ENCODE data around the gene GPR15.

Gene GPR15

DNA sequence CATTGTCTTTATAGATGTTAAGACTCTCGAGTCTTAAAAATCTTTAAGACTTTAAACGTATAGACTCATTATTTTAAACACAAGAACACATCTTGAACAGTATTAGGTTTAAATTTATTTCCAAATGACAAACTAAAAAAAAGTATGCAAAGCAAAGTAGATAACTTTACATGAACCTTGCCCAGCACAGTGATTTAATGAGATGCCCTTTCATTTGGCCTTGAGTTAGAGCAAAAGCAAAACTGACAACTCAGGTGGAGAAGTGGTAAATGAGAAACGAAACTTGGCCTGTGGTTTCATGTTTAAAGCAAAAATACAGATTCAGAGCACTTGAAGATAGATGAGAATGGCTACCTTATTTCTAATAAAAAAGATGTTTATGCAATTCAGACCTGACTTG is 8.6 kb downstream of the GPR15 start:
- Histone ChIP-seq H3K4me3 (replicated peaks; ENCODE audit: low read depth, low read length) (no peak overlapping the region), H3K36me3 (ENCODE audit: control insufficient read depth, insufficient read depth, low read length) (no peaks in the 10 kb centered on the region), H3K27me3 (replicated peaks; ENCODE audit: control insufficient read depth, insufficient read depth, low read length) (no peaks in the 10 kb centered on the region)
- TF ChIP-seq, protein P1, sequence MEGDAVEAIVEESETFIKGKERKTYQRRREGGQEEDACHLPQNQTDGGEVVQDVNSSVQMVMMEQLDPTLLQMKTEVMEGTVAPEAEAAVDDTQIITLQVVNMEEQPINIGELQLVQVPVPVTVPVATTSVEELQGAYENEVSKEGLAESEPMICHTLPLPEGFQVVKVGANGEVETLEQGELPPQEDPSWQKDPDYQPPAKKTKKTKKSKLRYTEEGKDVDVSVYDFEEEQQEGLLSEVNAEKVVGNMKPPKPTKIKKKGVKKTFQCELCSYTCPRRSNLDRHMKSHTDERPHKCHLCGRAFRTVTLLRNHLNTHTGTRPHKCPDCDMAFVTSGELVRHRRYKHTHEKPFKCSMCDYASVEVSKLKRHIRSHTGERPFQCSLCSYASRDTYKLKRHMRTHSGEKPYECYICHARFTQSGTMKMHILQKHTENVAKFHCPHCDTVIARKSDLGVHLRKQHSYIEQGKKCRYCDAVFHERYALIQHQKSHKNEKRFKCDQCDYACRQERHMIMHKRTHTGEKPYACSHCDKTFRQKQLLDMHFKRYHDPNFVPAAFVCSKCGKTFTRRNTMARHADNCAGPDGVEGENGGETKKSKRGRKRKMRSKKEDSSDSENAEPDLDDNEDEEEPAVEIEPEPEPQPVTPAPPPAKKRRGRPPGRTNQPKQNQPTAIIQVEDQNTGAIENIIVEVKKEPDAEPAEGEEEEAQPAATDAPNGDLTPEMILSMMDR (IDR thresholded peaks at IDR 0.05; ENCODE audit: insufficient read depth, low read length, poor library complexity, severe bottlenecking) = no peak
- peak; percentile 68 for DNase-seq (ENCODE audit: extremely low read depth, insufficient read length)

GRCh38 chr3:98541695-98542094 is 9.9 kb downstream of the GPR15 start:
- no peak for DNase-seq (ENCODE audit: extremely low read depth, insufficient read length)
- TF ChIP-seq, protein P1 (IDR thresholded peaks at IDR 0.05; ENCODE audit: insufficient read depth, low read length, poor library complexity, severe bottlenecking) = no peak
- Histone ChIP-seq H3K27me3 (replicated peaks; ENCODE audit: control insufficient read depth, insufficient read depth, low read length) (no peaks in the 10 kb centered on the region), H3K4me3 (replicated peaks; ENCODE audit: low read depth, low read length) (no peak overlapping the region), H3K36me3 (ENCODE audit: control insufficient read depth, insufficient read depth, low read length) (no peaks in the 10 kb centered on the region)

GRCh38 chr3:98542623-98543022 is 10.8 kb downstream of the GPR15 start:
- Histone ChIP-seq H3K27me3 (replicated peaks; ENCODE audit: control insufficient read depth, insufficient read depth, low read length) (no peaks in the 10 kb centered on the region), H3K36me3 (ENCODE audit: control insufficient read depth, insufficient read depth, low read length) (no peaks in the 10 kb centered on the region; the same call in 1 of the 2 replicates), H3K4me3 (replicated peaks; ENCODE audit: low read depth, low read length) (no peak overlapping the region)
- DNase-seq (ENCODE audit: extremely low read depth, insufficient read length) = no peak
- TF ChIP-seq, protein P1 (IDR thresholded peaks at IDR 0.05; ENCODE audit: insufficient read depth, low read length, poor library complexity, severe bottlenecking) = no peak

DNA sequence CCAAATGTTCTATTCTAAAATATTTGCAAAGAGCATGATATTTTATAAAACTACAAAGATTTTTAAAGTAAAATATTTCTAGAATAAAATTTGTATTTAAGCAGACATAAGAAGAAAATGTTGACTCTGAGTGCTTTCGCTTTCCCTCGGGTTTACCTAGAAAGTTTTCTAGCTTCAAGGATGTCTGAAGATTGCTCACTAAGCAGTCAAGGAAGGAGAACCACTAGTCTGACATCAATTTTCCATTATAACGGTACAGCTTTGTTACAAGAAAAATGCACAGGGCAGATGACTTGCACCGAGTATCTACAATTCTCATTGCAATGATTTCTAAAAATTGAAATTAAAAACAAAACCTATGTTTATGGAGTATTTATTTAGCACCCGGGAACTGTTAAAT is 14.2 kb downstream of the GPR15 start:
- no peaks in the 10 kb centered on the region; the same call in none of the 2 replicates for H3K36me3 ChIP-seq (ENCODE audit: control insufficient read depth, insufficient read depth, low read length)
- TF ChIP-seq, protein P1 (IDR thresholded peaks at IDR 0.05; ENCODE audit: insufficient read depth, low read length, poor library complexity, severe bottlenecking) = no peak
- peak overlapping the region; percentile 5 for H3K4me3 ChIP-seq (replicated peaks; ENCODE audit: low read depth, low read length)
- DNase-seq (ENCODE audit: extremely low read depth, insufficient read length) = no peak
- H3K27me3 ChIP-seq (replicated peaks; ENCODE audit: control insufficient read depth, insufficient read depth, low read length) = no peaks in the 10 kb centered on the region

- Histone ChIP-seq H3K27me3 (replicated peaks; ENCODE audit: control insufficient read depth, insufficient read depth, low read length) (no peaks in the 10 kb centered on the region), H3K4me3 (replicated peaks; ENCODE audit: low read depth, low read length) (no peak overlapping the region), H3K36me3 (ENCODE audit: control insufficient read depth, insufficient read depth, low read length) (no peaks in the 10 kb centered on the region; the same call in none of the 2 replicates)
- no peak for DNase-seq (ENCODE audit: extremely low read depth, insufficient read length)
- TF ChIP-seq, protein P1 (IDR thresholded peaks at IDR 0.05; ENCODE audit: insufficient read depth, low read length, poor library complexity, severe bottlenecking) = no peak
Observed at GRCh38 chr3:98548544-98548943, 16.8 kb downstream of the GPR15 start.

- Histone ChIP-seq H3K36me3 (ENCODE audit: control insufficient read depth, insufficient read depth, low read length) (no peaks in the 10 kb centered on the region; the same call in none of the 2 replicates), H3K27me3 (replicated peaks; ENCODE audit: control insufficient read depth, insufficient read depth, low read length) (no peaks in the 10 kb centered on the region), H3K4me3 (replicated peaks; ENCODE audit: low read depth, low read length) (no peak overlapping the region)
- no peak for DNase-seq (ENCODE audit: extremely low read depth, insufficient read length)
- TF ChIP-seq, protein P1 (IDR thresholded peaks at IDR 0.05; ENCODE audit: insufficient read depth, low read length, poor library complexity, severe bottlenecking) = no peak
Observed at GRCh38 chr3:98550833-98551232, 19.1 kb downstream of the GPR15 start.
